CD4-positive, alpha-beta T cell treated with Interleukin-21 for 1 hour (primary cell): ENCODE measurements around the gene CCDC141.

Source experiments
- DNase-seq: peaks from one replicate; pipeline ENCODE4 v3.0.0-alpha.2; 2020

Gene CCDC141

GRCh38 chr2:178819992-178820391 is 229.9 kb downstream of the CCDC141 start:
- DNase-seq: peak; percentile 20

- no peak for DNase-seq
These were observed 230.6 kb downstream of the CCDC141 start for GRCh38 chr2:178819147-178819875.

- no peak for DNase-seq
These were observed 238.0 kb downstream of the CCDC141 start for GRCh38 chr2:178811901-178812300.

GRCh38 chr2:178811045-178811444 is 238.9 kb downstream of the CCDC141 start:
- no peak for DNase-seq

GRCh38 chr2:178810422-178810821 is 239.5 kb downstream of the CCDC141 start:
- DNase-seq: no peak

GRCh38 chr2:178807227-178808008 is 242.5 kb downstream of the CCDC141 start, which contains the start of gene TTN:
TSS of gene TTN (minus strand) at chr2:178807423. CDS start at chr2:178804642, 2,781 bp downstream.
- no peak for DNase-seq

GRCh38 chr2:178806543-178806942 is 243.4 kb downstream of the CCDC141 start:
- no peak for DNase-seq

- no peak for DNase-seq
These were observed 244.5 kb downstream of the CCDC141 start for GRCh38 chr2:178805457-178805856.

GRCh38 chr2:178804791-178805190 is 245.1 kb downstream of the CCDC141 start:
- no peak for DNase-seq

GRCh38 chr2:178800510-178800909 is 249.4 kb downstream of the CCDC141 start:
- no peak for DNase-seq

- DNase-seq: no peak
These were observed 250.6 kb downstream of the CCDC141 start for GRCh38 chr2:178799305-178799704.

GRCh38 chr2:178796079-178796677 is 253.8 kb downstream of the CCDC141 start:
- DNase-seq: peak; percentile 22

- DNase-seq: no peak
These were observed 262.0 kb downstream of the CCDC141 start for GRCh38 chr2:178787934-178788333.

- DNase-seq: no peak
These were observed 262.8 kb downstream of the CCDC141 start for GRCh38 chr2:178787155-178787554.

- no peak for DNase-seq
These were observed 266.0 kb downstream of the CCDC141 start for GRCh38 chr2:178783889-178784288.

- DNase-seq: no peak
These were observed 267.7 kb downstream of the CCDC141 start for GRCh38 chr2:178782236-178782635.
